Fibroblast of peridontal ligament (primary cell): ENCODE results near the gene CDIPT.

Source experiments
- DNase-seq: peaks from one replicate; pipeline ENCODE4 v3.0.0-alpha.2; 2010; ENCODE audit errors: extremely low read depth

The CDIPT gene

GRCh38 chr16:29825145-29826044 lies 37.6 kb downstream of the CDIPT start:
- peak; percentile 84 for DNase-seq

- DNase-seq: peak; percentile 91
These were observed 38.4 kb downstream of the CDIPT start for GRCh38 chr16:29824589-29825144.

GRCh38 chr16:29821643-29822115 lies 41.3 kb downstream of the CDIPT start:
- peak; percentile 79 for DNase-seq

- DNase-seq: peak; percentile 51
These were observed 42.0 kb downstream of the CDIPT start for GRCh38 chr16:29820730-29821642.

GRCh38 chr16:29820271-29820701 lies 42.7 kb downstream of the CDIPT start, which contains the start of gene MVP:
MVP (plus strand) TSS chr16:29820462; CDS start chr16:29830550, 10,088 bp downstream.
- peak; percentile 75 for DNase-seq

GRCh38 chr16:29819506-29819905 lies 43.5 kb downstream of the CDIPT start:
- DNase-seq: no peak

GRCh38 chr16:29818082-29818481 lies 44.9 kb downstream of the CDIPT start:
- no peak for DNase-seq

GRCh38 chr16:29816694-29817441 lies 46.2 kb downstream of the CDIPT start:
- DNase-seq: no peak

GRCh38 chr16:29815793-29816693 lies 47.0 kb downstream of the CDIPT start, which contains the start of gene PAGR1:
PAGR1 (plus strand) TSS chr16:29816152; CDS start chr16:29816526, 374 bp downstream.
- DNase-seq: peak; percentile 99

GRCh38 chr16:29815032-29815721 lies 47.8 kb downstream of the CDIPT start:
- no peak for DNase-seq

- DNase-seq: no peak
These were observed 48.4 kb downstream of the CDIPT start for GRCh38 chr16:29814592-29814991.

GRCh38 chr16:29813644-29814562 lies 49.1 kb downstream of the CDIPT start:
- DNase-seq: no peak

GRCh38 chr16:29812754-29813643 lies 50.0 kb downstream of the CDIPT start:
- no peak for DNase-seq

GRCh38 chr16:29811896-29812665 lies 50.9 kb downstream of the CDIPT start, which contains the start of gene PRRT2:
PRRT2 (plus strand) TSS chr16:29812193; CDS start chr16:29813055, 862 bp downstream.
- DNase-seq: peak; percentile 49

- peak; percentile 96 for DNase-seq
These were observed 51.7 kb downstream of the CDIPT start for GRCh38 chr16:29811170-29811895.
